DND-41 (cell line): ENCODE data around the gene DESI1.
"Not testable (repeated sequence)": the region's sequence is repeated elsewhere in the genome, so short reads cannot be mapped to it uniquely, and the experiment has no call there.

Experiments used
- ATAC-seq: fragments of 200-7000 bp; cut with Tn5 transposase; 3 replicates; pipeline ENCODE4 v1.9.1; 2021; ENCODE audit warnings: low read depth; ENCODE audit not compliant: insufficient read depth
- DNase-seq: peaks from one replicate; pipeline ENCODE4 v3.0.0-alpha.2; 2020
- H2AFZ ChIP-seq: 2 replicates; pipeline ENCODE4 v1.6.0; 2012; ENCODE audit warnings: low read depth, low read length
- H3K27ac ChIP-seq: 2 replicates; pipeline ENCODE4 v1.5.1; 2012; ENCODE audit warnings: low read length, inconsistent platforms
- H3K27me3 ChIP-seq: fragments of 200-600 bp; sonication (generic); 2 replicates; pipeline ENCODE4 v1.6.0; 2012; ENCODE audit warnings: low read length, mild to moderate bottlenecking, inconsistent platforms; ENCODE audit not compliant: insufficient read depth, poor library complexity
- H3K36me3 ChIP-seq: 2 replicates; pipeline ENCODE4 v1.5.1; 2012; ENCODE audit warnings: low read length, inconsistent platforms; ENCODE audit not compliant: insufficient read depth
- H3K4me1 ChIP-seq: 2 replicates; pipeline ENCODE4 v1.5.1; 2012; ENCODE audit warnings: mild to moderate bottlenecking, low read length; ENCODE audit not compliant: insufficient read depth
- H3K4me2 ChIP-seq: 2 replicates; pipeline ENCODE4 v1.6.0; 2012; ENCODE audit warnings: mild to moderate bottlenecking, moderate library complexity, low read length, inconsistent platforms; ENCODE audit not compliant: insufficient read depth
- H3K4me3 ChIP-seq, 2 experiments: fragments of 200-600 bp in 1 of 2; shearing (Covaris generic) in 1 of 2; 2 replicates each; pipeline ENCODE4 v1.5.1; 2012 to 2016; ENCODE audit warnings: inconsistent platforms in 2 of 2, low read length in 2 of 2, mild to moderate bottlenecking in 2 of 2, low read depth in 1 of 2, moderate library complexity in 1 of 2
- H3K79me2 ChIP-seq: 2 replicates; pipeline ENCODE4 v1.6.0; 2012; ENCODE audit warnings: low read length, inconsistent platforms; ENCODE audit not compliant: insufficient read depth
- H3K9ac ChIP-seq: 2 replicates; pipeline ENCODE4 v1.6.0; 2012; ENCODE audit warnings: low read depth, mild to moderate bottlenecking, inconsistent platforms, low read length, moderate library complexity
- H3K9me3 ChIP-seq: 2 replicates; pipeline ENCODE4 v1.5.1; 2012; ENCODE audit warnings: low read length, moderate library complexity, mild to moderate bottlenecking, inconsistent platforms; ENCODE audit not compliant: insufficient read depth, severe bottlenecking
- H4K20me1 ChIP-seq: 2 replicates; pipeline ENCODE4 v1.6.0; 2012; ENCODE audit warnings: low read length; ENCODE audit not compliant: insufficient read depth
- CTCF ChIP-seq: IDR thresholded peaks from 2 replicates; pipeline ENCODE4 v1.5.1; 2012; ENCODE audit warnings: borderline replicate concordance, low read length, moderate library complexity, mild to moderate bottlenecking; ENCODE audit not compliant: poor library complexity, severe bottlenecking; ENCODE audit errors: extremely low read depth
- EZH2 ChIP-seq: IDR thresholded peaks from 3 replicates; pipeline ENCODE4 v1.6.1; 2012; ENCODE audit warnings: borderline replicate concordance, low read depth, mild to moderate bottlenecking, moderate library complexity, low read length, inconsistent platforms; ENCODE audit not compliant: severe bottlenecking

Gene DESI1

GRCh38 chr22:41641854-41642253 is 21.0 kb upstream of the DESI1 start:
- no peaks in the 10 kb centered on the region for H3K9me3 ChIP-seq
- no peak overlapping the region for H3K9ac ChIP-seq
- H3K4me3 ChIP-seq = no peak overlapping the region
- H3K4me2 ChIP-seq = no peak overlapping the region
- no peak for ATAC-seq
- no peaks in the 10 kb centered on the region for H3K27me3 ChIP-seq
- no peak for TF ChIP-seq EZH2
- no peak for TF ChIP-seq CTCF
- no peak overlapping the region for H2AFZ ChIP-seq
- peaks cover 19% of the 10 kb centered on the region; the same call in 1 of the 2 replicates for H4K20me1 ChIP-seq
- no peak for DNase-seq
- no peaks in the 10 kb centered on the region for H3K4me1 ChIP-seq
- H3K36me3 ChIP-seq = peaks cover 94% of the 10 kb centered on the region
- H3K79me2 ChIP-seq = peaks cover 67% of the 10 kb centered on the region
- no peak overlapping the region for H3K27ac ChIP-seq

GRCh38 chr22:41638748-41639147 is 17.9 kb upstream of the DESI1 start:
- Histone ChIP-seq H3K27me3 (no peaks in the 10 kb centered on the region), H3K36me3 (peaks cover 95% of the 10 kb centered on the region), H4K20me1 (peaks cover 42% of the 10 kb centered on the region), H3K79me2 (peaks cover 75% of the 10 kb centered on the region), H3K27ac (no peak overlapping the region), H3K4me2 (no peak overlapping the region), H3K4me3 (no peak overlapping the region), H3K9ac (no peak overlapping the region), H2AFZ (no peak overlapping the region), H3K9me3 (no peaks in the 10 kb centered on the region), H3K4me1 (no peaks in the 10 kb centered on the region)
- DNase-seq (no peak), ATAC-seq (no peak)
- TF ChIP-seq CTCF (no peak), EZH2 (no peak)

DNA sequence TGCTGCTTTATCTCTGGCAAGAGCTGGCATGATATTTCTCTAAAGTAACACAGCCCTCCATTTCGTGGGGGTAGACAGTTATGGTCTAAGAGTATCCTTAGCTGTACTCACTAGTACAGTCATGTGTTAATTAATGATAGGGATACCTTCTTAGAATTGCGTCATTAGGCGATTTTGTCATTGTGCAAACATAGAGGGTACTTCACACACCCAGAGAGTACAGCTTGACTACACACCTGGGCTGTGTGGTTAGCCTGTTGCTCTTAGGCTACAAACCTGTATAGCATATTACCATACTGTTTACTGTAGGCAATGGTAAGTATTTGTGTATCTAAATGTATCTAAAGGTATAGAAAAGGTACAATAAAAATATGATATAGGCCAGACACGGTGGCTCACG is 17.3 kb upstream of the DESI1 start:
- no peak for DNase-seq
- Histone ChIP-seq H3K9me3 (no peaks in the 10 kb centered on the region), H3K79me2 (peaks cover 80% of the 10 kb centered on the region), H3K27me3 (no peaks in the 10 kb centered on the region), H3K4me1 (no peaks in the 10 kb centered on the region), H3K4me3 (no peak overlapping the region), H3K27ac (no peak overlapping the region), H4K20me1 (peaks cover 45% of the 10 kb centered on the region), H2AFZ (no peak overlapping the region), H3K36me3 (peaks cover 98% of the 10 kb centered on the region), H3K4me2 (no peak overlapping the region), H3K9ac (no peak overlapping the region)
- ATAC-seq = no peak
- TF ChIP-seq CTCF = no peak

DNA sequence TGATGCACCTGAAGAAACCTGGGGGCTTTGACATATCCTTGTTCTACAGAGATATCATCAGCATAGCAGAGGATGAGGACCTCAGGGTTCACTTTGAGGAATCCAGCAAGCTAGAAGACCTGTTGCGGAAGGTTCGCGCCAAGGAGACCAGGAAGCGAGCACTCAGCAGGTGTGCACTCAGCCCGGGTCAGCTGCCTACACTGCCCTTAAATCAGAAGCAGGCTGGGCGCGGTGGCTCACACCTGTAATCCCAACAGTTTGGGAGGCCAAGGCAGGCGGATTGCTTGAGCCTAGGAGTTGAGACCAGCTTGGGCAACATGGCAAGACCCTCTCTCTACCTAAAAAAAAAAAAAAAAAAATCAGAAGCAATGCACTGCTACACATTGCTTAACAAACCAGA is 16.8 kb upstream of the DESI1 start:
- not testable (repeated sequence) for H3K4me1 ChIP-seq, DNase-seq, H3K27ac ChIP-seq, H2AFZ ChIP-seq, H3K9me3 ChIP-seq, ATAC-seq, H3K9ac ChIP-seq, H3K4me2 ChIP-seq, H3K4me3 ChIP-seq, H3K27me3 ChIP-seq
- Histone ChIP-seq H3K79me2 (peaks cover 78% of the 10 kb centered on the region), H4K20me1 (peaks cover 42% of the 10 kb centered on the region), H3K36me3 (peaks cover 94% of the 10 kb centered on the region)
